Loucy (cell line): ENCODE data around the gene FBXO41.
A peak's percentile ranks its signal among the peaks of the same experiment; 100 is the strongest.

Experiments used
- H2AFZ ChIP-seq: fragments of 200-600 bp; sonication (generic); 2 replicates; pipeline ENCODE4 v1.6.0; 2016; ENCODE audit warnings: antibody characterized with exemption, mild to moderate bottlenecking, low read length, moderate library complexity
- H3F3A ChIP-seq: fragments of 200-600 bp; 2 replicates; pipeline ENCODE4 v1.6.0; 2016; ENCODE audit warnings: antibody characterized with exemption, low read depth, mild to moderate bottlenecking
- H3K27me3 ChIP-seq: fragments of 200-600 bp; sonication (generic); 2 replicates; pipeline ENCODE4 v1.6.1; 2014; ENCODE audit warnings: low read length, mild to moderate bottlenecking; ENCODE audit not compliant: insufficient read depth, poor library complexity, severe bottlenecking
- H3K36me3 ChIP-seq: fragments of 200-600 bp; sonication (generic); 2 replicates; pipeline ENCODE4 v1.6.1; 2016; ENCODE audit warnings: low read length; ENCODE audit not compliant: insufficient read depth
- H3K4me1 ChIP-seq: fragments of 200-600 bp; sonication (generic); 2 replicates; pipeline ENCODE4 v1.5.1; 2014; ENCODE audit warnings: low read length, mild to moderate bottlenecking; ENCODE audit not compliant: insufficient read depth, poor library complexity, severe bottlenecking
- H3K4me2 ChIP-seq: fragments of 200-600 bp; sonication (generic); 2 replicates; pipeline ENCODE4 v1.6.0; 2014; ENCODE audit warnings: antibody characterized with exemption, low read length, low read depth, mild to moderate bottlenecking; ENCODE audit not compliant: poor library complexity, severe bottlenecking
- H3K4me3 ChIP-seq: fragments of 200-600 bp; sonication (generic); 2 replicates; pipeline ENCODE4 v1.5.1; 2014; ENCODE audit warnings: low read length, mild to moderate bottlenecking, mixed read lengths; ENCODE audit not compliant: poor library complexity, severe bottlenecking
- H3K79me2 ChIP-seq: fragments of 200-600 bp; sonication (generic); 2 replicates; pipeline ENCODE4 v1.6.1; 2014; ENCODE audit warnings: low read length; ENCODE audit not compliant: insufficient read depth
- H3K9ac ChIP-seq: fragments of 200-600 bp; sonication (generic); 2 replicates; pipeline ENCODE4 v1.6.0; 2014; ENCODE audit warnings: mild to moderate bottlenecking, low read depth, low read length, moderate library complexity; ENCODE audit not compliant: poor library complexity, severe bottlenecking
- H3K9me2 ChIP-seq: fragments of 200-600 bp; sonication (generic); replicated peaks from 2 replicates; pipeline ENCODE4 v1.6.1; 2016; ENCODE audit warnings: low read depth, low read length, mixed read lengths
- H3K9me3 ChIP-seq: fragments of 200-600 bp; sonication (generic); 2 replicates; pipeline ENCODE4 v1.6.1; 2014; ENCODE audit warnings: mild to moderate bottlenecking, antibody characterized with exemption, low read length, low read depth; ENCODE audit not compliant: insufficient read depth
- H4K20me1 ChIP-seq: fragments of 200-600 bp; sonication (generic); 2 replicates; pipeline ENCODE4 v1.6.0; 2014; ENCODE audit warnings: antibody characterized with exemption, low read length, mild to moderate bottlenecking; ENCODE audit not compliant: insufficient read depth, poor library complexity, severe bottlenecking
- EZH2phosphoT487 ChIP-seq: fragments of 200-600 bp; IDR thresholded peaks from 2 replicates; pipeline ENCODE4 v1.6.1; 2018; ENCODE audit warnings: antibody characterized with exemption, mild to moderate bottlenecking, moderate library complexity, borderline replicate concordance
- TF ChIP-seq, protein P1 (sequence below): fragments of 200-600 bp; sonication (generic); conservative IDR thresholded peaks from 2 replicates; pipeline ENCODE4 v1.5.1; 2014; ENCODE audit warnings: mild to moderate bottlenecking, antibody characterized with exemption, low read length

Gene FBXO41

DNA sequence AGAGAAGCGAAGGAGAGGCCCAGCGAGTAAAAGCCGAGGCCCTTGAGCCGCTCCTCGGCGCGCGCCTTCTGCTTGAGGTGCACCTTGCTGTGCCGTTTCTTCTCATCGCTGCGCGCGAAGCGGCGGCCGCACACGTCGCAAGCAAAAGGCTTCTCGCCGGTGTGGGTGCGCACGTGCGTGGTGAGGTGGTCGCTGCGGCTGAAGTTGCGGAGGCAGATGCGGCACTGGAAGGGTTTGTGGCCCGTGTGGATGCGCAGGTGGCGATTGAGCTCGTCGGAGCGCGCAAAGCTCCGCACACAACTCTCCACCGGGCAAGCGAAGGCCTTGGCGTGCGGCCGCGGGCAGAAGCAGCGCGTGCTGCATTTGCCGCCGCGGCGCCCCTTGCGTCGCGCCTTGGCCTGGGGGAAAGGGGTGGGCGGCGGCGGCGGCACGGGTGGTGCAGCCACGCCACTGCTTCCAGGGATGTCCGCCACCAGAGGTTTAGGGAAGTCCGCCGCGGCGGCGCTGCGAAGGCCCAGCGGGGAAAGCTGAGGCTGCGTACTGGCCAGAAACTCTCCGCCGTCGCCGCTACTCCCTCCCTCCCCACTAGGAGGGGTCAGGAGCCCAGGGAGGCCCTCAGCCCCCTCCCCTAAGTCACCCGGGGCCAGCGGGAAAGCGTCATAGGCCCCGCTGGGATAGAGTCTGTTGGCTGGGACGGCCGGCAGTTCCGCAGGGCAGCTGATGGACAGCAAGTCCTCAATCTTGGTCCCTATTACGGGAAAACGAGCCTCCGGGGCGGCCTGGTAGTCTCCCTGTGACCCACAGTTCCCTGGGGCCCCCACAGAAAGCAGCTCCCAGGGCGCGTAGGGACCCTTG is 7.4 kb upstream of the FBXO41 start:
- H3K4me1 ChIP-seq: no peaks in the 10 kb centered on the region
- no peaks in the 10 kb centered on the region for H3F3A ChIP-seq
- no peak overlapping the region for H3K4me3 ChIP-seq
- H3K9me2 ChIP-seq: no peaks in the 10 kb centered on the region
- no peaks in the 10 kb centered on the region for H3K27me3 ChIP-seq
- no peaks in the 10 kb centered on the region for H3K79me2 ChIP-seq
- H3K9me3 ChIP-seq: no peaks in the 10 kb centered on the region
- H3K9ac ChIP-seq: no peak overlapping the region
- H3K36me3 ChIP-seq: no peaks in the 10 kb centered on the region
- TF ChIP-seq, protein P1, sequence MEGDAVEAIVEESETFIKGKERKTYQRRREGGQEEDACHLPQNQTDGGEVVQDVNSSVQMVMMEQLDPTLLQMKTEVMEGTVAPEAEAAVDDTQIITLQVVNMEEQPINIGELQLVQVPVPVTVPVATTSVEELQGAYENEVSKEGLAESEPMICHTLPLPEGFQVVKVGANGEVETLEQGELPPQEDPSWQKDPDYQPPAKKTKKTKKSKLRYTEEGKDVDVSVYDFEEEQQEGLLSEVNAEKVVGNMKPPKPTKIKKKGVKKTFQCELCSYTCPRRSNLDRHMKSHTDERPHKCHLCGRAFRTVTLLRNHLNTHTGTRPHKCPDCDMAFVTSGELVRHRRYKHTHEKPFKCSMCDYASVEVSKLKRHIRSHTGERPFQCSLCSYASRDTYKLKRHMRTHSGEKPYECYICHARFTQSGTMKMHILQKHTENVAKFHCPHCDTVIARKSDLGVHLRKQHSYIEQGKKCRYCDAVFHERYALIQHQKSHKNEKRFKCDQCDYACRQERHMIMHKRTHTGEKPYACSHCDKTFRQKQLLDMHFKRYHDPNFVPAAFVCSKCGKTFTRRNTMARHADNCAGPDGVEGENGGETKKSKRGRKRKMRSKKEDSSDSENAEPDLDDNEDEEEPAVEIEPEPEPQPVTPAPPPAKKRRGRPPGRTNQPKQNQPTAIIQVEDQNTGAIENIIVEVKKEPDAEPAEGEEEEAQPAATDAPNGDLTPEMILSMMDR: no peak
- TF ChIP-seq EZH2phosphoT487: no peak
- H4K20me1 ChIP-seq: no peaks in the 10 kb centered on the region
- no peak overlapping the region for H3K4me2 ChIP-seq
- H2AFZ ChIP-seq: no peak overlapping the region

DNA sequence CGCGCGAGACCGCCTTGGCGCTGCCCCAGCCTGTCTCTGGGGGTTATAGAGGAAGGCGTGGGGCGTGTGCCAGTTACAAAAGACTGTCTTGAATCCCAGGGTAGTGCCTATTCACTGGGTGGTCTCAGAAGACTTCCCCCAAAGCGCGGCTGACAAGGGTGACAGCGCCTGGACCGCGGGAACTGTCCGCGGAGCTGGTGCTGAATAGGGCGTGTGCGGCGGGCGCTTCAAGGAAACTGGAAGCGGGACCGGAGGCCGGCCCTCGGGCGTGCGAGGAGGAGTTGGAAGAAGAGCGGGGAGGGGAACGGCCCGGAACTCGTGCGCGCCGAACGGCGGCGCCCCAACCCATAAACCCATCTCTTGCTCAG is 6.8 kb upstream of the FBXO41 start:
- H3K27me3 ChIP-seq: no peaks in the 10 kb centered on the region
- no peaks in the 10 kb centered on the region for H3K4me1 ChIP-seq
- H3K36me3 ChIP-seq: no peaks in the 10 kb centered on the region
- no peak overlapping the region for H3K9ac ChIP-seq
- no peak overlapping the region for H2AFZ ChIP-seq
- H3K9me2 ChIP-seq: no peaks in the 10 kb centered on the region
- H3K4me3 ChIP-seq: no peak overlapping the region
- H3K9me3 ChIP-seq: no peaks in the 10 kb centered on the region
- no peaks in the 10 kb centered on the region for H3K79me2 ChIP-seq
- H4K20me1 ChIP-seq: no peaks in the 10 kb centered on the region
- H3F3A ChIP-seq: no peaks in the 10 kb centered on the region
- no peak overlapping the region for H3K4me2 ChIP-seq
- TF ChIP-seq, protein P1: no peak
- TF ChIP-seq EZH2phosphoT487: no peak

DNA sequence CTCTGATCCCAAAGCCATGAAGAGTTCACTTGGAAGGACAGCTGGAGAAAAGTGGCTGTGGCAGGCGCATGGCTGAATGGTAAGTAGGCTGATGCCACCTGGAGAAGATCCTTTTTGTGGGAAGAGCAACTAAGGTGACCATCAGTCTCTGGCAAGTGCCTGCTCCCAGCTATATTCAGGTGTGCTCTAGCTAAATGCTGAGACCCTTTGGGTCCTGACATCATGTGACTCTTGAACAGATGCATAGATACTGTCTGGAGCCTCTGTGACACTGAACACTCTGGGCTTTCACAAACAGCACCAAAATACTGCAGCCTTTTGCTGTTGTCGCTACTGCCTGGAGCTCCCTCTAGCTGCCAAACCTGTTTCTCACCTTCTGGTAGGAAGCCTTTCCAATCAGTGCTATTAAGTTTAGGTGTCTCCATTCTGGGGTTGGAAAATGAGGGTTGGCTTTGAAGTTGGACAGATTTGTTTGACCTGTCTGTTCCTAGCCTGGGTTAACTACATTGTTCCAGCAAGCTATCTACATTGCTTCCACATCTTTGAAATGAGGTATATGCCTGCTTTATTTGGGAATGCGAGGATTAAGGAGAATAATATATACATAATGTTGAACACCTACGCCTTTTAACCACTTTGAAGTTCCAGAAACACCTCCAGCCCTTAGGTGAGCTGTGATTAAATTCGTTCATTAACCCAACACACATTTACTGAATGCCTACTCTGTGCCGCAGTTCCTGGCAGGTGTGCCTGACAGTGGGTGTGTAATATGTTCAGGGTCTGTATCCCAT is 6.0 kb upstream of the FBXO41 start:
- no peaks in the 10 kb centered on the region for H3K79me2 ChIP-seq
- no peak overlapping the region for H3K4me2 ChIP-seq
- no peak overlapping the region for H3K4me3 ChIP-seq
- H3K4me1 ChIP-seq: peaks cover 7% of the 10 kb centered on the region
- H4K20me1 ChIP-seq: no peaks in the 10 kb centered on the region
- H3K9me2 ChIP-seq: no peaks in the 10 kb centered on the region
- TF ChIP-seq, protein P1: peak; percentile 85
- TF ChIP-seq EZH2phosphoT487: no peak
- no peaks in the 10 kb centered on the region for H3K36me3 ChIP-seq
- no peaks in the 10 kb centered on the region for H3K9me3 ChIP-seq
- no peaks in the 10 kb centered on the region for H3K27me3 ChIP-seq
- H2AFZ ChIP-seq: 0 out of 2 replicates have a peak overlapping the region, but pooled peaks have one; percentile 1
- H3K9ac ChIP-seq: no peak overlapping the region
- H3F3A ChIP-seq: peaks cover 4% of the 10 kb centered on the region; the same call in 1 of the 2 replicates
